Activated B cell treated with CpG ODN at 0.5 μM for 24 hours (primary cell): ENCODE measurements around the gene HBS1L. TPM values are rescaled to one million over a fixed set of nuclear protein-coding genes. Genes with fewer than 3 reads are reported as not detected.

Source experiments
- ATAC-seq: fragments of 200-7000 bp; cut with Tn5 transposase; one replicate; pipeline ENCODE4 v1.10.0; 2021; ENCODE audit warnings: low read depth, mild to moderate bottlenecking, moderate library complexity
- CTCF ChIA-PET: fragments of 350-600 bp; sonication (Branson Sonifier 250); formaldehyde crosslinking; loops from one replicate; lab custom pipeline; 2021; ENCODE audit warnings: antibody characterized with exemption; lab: Charles Lee
- POLR2A ChIA-PET: fragments of 350-600 bp; sonication (Branson Sonifier 250); formaldehyde crosslinking; loops from one replicate; lab custom pipeline; 2021; ENCODE audit warnings: antibody characterized with exemption; lab: Charles Lee
- DNase-seq: peaks from one replicate; pipeline ENCODE4 v3.0.0; 2022
- H3K27ac Mint-ChIP-seq: one replicate; pipeline ENCODE4 v1.8.0; 2020; ENCODE audit warnings: mixed read lengths
- H3K27me3 Mint-ChIP-seq: one replicate; pipeline ENCODE4 v1.8.0; 2021; ENCODE audit warnings: mixed read lengths
- H3K36me3 Mint-ChIP-seq: one replicate; pipeline ENCODE4 v1.8.0; 2021; ENCODE audit warnings: low read depth, mixed read lengths
- H3K4me1 Mint-ChIP-seq: one replicate; pipeline ENCODE4 v1.8.0; 2021; ENCODE audit warnings: mixed read lengths
- H3K4me3 Mint-ChIP-seq: one replicate; pipeline ENCODE4 v1.8.0; 2020; ENCODE audit warnings: mild to moderate bottlenecking, mixed read lengths
- H3K9me3 Mint-ChIP-seq: one replicate; pipeline ENCODE4 v1.8.0; 2020; ENCODE audit warnings: mixed read lengths
- intact Hi-C: fragments of 100-400 bp; cut with micrococcal nuclease; formaldehyde crosslinking; loops from one replicate; pipeline ENCODE4 v1.15.1; 2024
- total RNA-seq: library from RNA; stranded (reverse); gene quantifications from 2 replicates; pipeline ENCODE4 v1.2.3, GENCODE V29; 2022
- TF ChIP-seq, protein P1 (sequence below): fragments of 200-600 bp; IDR thresholded peaks from one replicate; pipeline ENCODE4 v1.8.0; 2022; ENCODE audit warnings: antibody characterized with exemption, mild to moderate bottlenecking

Gene HBS1L
- total RNA-seq, 1 donor from 2014 or later = 67.5 TPM

GRCh38 chr6:134928151-134928900 lies 126.3 kb downstream of the HBS1L start:
- CTCF ChIA-PET = interaction anchor here (4.6 kb wide), 1 partner anchor 12 kb away, joined by 21 read pairs; no protein-coding TSS in a partner anchor
- H3K27ac Mint-ChIP-seq = no peak overlapping the region

GRCh38 chr6:134925800-134926199 lies 128.8 kb downstream of the HBS1L start:
- Mint-ChIP-seq H3K9me3 (no peaks in the 10 kb centered on the region), H3K36me3 (no peaks in the 10 kb centered on the region), H3K27ac (no peak overlapping the region), H3K27me3 (no peaks in the 10 kb centered on the region), H3K4me1 (no peaks in the 10 kb centered on the region), H3K4me3 (no peak overlapping the region)
- TF ChIP-seq, protein P1, sequence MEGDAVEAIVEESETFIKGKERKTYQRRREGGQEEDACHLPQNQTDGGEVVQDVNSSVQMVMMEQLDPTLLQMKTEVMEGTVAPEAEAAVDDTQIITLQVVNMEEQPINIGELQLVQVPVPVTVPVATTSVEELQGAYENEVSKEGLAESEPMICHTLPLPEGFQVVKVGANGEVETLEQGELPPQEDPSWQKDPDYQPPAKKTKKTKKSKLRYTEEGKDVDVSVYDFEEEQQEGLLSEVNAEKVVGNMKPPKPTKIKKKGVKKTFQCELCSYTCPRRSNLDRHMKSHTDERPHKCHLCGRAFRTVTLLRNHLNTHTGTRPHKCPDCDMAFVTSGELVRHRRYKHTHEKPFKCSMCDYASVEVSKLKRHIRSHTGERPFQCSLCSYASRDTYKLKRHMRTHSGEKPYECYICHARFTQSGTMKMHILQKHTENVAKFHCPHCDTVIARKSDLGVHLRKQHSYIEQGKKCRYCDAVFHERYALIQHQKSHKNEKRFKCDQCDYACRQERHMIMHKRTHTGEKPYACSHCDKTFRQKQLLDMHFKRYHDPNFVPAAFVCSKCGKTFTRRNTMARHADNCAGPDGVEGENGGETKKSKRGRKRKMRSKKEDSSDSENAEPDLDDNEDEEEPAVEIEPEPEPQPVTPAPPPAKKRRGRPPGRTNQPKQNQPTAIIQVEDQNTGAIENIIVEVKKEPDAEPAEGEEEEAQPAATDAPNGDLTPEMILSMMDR = no peak
- ATAC-seq (no peak), DNase-seq (no peak)
- POLR2A ChIA-PET = no interaction called here
- CTCF ChIA-PET = no interaction called here
- intact Hi-C loops = no loop called here

More at GRCh38 chr6:134928151-134928900, 126.3 kb downstream of the HBS1L start:
- no peaks in the 10 kb centered on the region for H3K27me3 Mint-ChIP-seq
- TF ChIP-seq, protein P1 = no peak
- no peak overlapping the region for H3K4me3 Mint-ChIP-seq
- DNase-seq (no peak), ATAC-seq (no peak)
- H3K9me3 Mint-ChIP-seq = no peaks in the 10 kb centered on the region
- intact Hi-C loops = no loop called here
- H3K36me3 Mint-ChIP-seq = no peaks in the 10 kb centered on the region
- H3K4me1 Mint-ChIP-seq = no peaks in the 10 kb centered on the region
- POLR2A ChIA-PET = no interaction called here

DNA sequence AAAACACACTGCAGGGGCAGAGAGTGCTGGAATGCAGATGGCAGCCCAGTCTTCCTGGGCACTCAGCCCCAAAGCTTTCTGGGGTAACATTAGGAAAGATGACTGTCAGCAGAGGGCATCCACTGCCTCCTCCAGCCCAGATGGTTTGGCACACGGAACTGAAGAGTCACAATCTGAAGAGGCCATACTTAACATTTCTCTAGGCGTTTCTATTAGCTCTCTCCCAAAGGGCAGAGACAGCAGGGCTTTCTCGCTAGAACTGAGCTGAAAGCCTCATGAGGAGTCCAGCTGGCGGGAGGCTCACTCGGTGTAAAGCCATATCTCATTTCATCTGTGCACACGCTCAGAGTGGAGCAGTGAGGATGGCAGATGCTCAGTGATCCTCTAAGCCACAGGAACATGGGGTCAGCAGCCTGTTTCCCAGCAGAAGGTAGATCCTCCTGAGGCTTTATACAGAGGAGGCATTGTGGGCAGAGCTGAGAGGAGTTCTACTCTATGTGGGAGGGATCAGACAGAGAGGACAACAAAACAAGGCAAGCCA lies 132.8 kb downstream of the HBS1L start:
- no peak overlapping the region for H3K27ac Mint-ChIP-seq
- TF ChIP-seq, protein P1 = no peak
- intact Hi-C loops = no loop called here
- DNase-seq = no peak
- H3K4me1 Mint-ChIP-seq = no peaks in the 10 kb centered on the region
- ATAC-seq = no peak
- peaks cover 1% of the 10 kb centered on the region for H3K27me3 Mint-ChIP-seq
- CTCF ChIA-PET = no interaction called here
- H3K4me3 Mint-ChIP-seq = no peak overlapping the region
- no peaks in the 10 kb centered on the region for H3K9me3 Mint-ChIP-seq
- no peaks in the 10 kb centered on the region for H3K36me3 Mint-ChIP-seq
- POLR2A ChIA-PET = no interaction called here

DNA sequence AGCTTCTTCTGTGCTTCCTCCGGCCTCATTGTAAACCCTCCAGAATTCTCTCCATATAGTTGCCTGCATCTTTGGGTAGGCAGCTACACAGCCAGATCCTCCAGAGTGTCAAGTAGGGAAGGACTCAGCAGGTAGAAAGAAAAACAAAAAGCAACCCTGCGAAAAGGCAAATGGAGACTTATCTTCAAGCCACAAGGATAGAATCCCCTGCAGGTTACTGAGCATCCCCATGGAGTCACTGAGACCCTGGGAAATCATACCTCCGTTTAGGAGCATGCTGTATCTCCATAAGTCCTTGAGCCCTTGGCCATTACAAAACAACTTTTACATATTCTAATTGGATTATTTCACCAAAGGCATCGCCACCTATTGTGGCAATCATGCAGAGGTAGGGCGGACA lies 133.3 kb downstream of the HBS1L start:
- Mint-ChIP-seq H3K27ac (no peak overlapping the region), H3K9me3 (no peaks in the 10 kb centered on the region), H3K27me3 (peaks cover 4% of the 10 kb centered on the region), H3K4me1 (no peaks in the 10 kb centered on the region), H3K36me3 (no peaks in the 10 kb centered on the region), H3K4me3 (no peak overlapping the region)
- DNase-seq (no peak), ATAC-seq (no peak)
- TF ChIP-seq, protein P1 = no peak
- ChIA-PET POLR2A (no interaction called here), CTCF (no interaction called here)
- intact Hi-C loops = no loop called here

DNA sequence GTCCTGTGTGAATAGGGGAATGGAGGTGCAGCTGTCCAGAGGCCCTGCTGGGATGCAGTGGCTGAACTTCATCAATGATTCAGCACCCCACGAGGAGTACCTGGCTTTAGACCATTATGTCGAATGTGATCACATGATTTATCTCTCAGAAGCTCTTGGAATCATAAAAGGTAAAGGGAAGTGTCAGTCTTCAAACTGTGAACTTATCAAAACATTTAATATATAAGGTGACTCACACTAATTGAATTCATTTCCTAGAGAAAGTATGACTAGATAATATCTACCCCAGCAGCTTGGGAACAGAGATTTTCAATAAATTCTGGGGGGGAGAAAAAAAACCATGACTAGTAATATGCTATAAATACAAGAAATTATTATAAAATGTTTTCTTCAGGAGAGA lies 134.2 kb downstream of the HBS1L start:
- no peaks in the 10 kb centered on the region for H3K4me1 Mint-ChIP-seq
- H3K27me3 Mint-ChIP-seq = peaks cover 4% of the 10 kb centered on the region
- intact Hi-C loops = no loop called here
- ChIA-PET CTCF (interaction anchor here (2.0 kb wide), 1 partner anchor 20 kb away, joined by 7 read pairs; no protein-coding TSS in a partner anchor), POLR2A (no interaction called here)
- H3K36me3 Mint-ChIP-seq = no peaks in the 10 kb centered on the region
- DNase-seq (no peak), ATAC-seq (no peak)
- H3K4me3 Mint-ChIP-seq = no peak overlapping the region
- no peak overlapping the region for H3K27ac Mint-ChIP-seq
- TF ChIP-seq, protein P1 = no peak
- no peaks in the 10 kb centered on the region for H3K9me3 Mint-ChIP-seq
